ENCODE data around the gene KIF6.

KIF6 gene

DNA sequence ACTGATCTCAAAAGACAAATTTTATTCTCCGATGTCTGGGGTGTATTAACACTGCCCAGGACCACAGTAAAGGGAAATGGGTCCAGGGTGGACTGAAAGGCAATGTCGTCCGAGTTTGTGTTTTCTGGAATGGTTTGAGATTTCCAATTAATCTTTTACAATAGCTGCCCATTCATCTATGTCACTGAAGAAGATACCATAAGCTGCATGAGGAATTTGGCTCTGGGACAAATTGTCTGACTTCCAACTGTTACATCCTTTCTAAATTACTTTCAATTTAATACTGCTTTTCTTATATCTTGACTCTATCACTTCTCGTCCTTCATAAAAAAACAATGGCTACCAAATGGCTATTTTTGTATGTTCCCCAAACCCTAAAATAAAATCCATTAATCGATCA, 272.0 kb downstream of the KIF6 start:
- TF ChIP-seq, protein P1, sequence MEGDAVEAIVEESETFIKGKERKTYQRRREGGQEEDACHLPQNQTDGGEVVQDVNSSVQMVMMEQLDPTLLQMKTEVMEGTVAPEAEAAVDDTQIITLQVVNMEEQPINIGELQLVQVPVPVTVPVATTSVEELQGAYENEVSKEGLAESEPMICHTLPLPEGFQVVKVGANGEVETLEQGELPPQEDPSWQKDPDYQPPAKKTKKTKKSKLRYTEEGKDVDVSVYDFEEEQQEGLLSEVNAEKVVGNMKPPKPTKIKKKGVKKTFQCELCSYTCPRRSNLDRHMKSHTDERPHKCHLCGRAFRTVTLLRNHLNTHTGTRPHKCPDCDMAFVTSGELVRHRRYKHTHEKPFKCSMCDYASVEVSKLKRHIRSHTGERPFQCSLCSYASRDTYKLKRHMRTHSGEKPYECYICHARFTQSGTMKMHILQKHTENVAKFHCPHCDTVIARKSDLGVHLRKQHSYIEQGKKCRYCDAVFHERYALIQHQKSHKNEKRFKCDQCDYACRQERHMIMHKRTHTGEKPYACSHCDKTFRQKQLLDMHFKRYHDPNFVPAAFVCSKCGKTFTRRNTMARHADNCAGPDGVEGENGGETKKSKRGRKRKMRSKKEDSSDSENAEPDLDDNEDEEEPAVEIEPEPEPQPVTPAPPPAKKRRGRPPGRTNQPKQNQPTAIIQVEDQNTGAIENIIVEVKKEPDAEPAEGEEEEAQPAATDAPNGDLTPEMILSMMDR (IDR thresholded peaks at IDR 0.05; ENCODE audit: low read depth, low read length): no peak
- H3K4me3 ChIP-seq (ENCODE audit: low read depth, low read length): no peak overlapping the region

DNA sequence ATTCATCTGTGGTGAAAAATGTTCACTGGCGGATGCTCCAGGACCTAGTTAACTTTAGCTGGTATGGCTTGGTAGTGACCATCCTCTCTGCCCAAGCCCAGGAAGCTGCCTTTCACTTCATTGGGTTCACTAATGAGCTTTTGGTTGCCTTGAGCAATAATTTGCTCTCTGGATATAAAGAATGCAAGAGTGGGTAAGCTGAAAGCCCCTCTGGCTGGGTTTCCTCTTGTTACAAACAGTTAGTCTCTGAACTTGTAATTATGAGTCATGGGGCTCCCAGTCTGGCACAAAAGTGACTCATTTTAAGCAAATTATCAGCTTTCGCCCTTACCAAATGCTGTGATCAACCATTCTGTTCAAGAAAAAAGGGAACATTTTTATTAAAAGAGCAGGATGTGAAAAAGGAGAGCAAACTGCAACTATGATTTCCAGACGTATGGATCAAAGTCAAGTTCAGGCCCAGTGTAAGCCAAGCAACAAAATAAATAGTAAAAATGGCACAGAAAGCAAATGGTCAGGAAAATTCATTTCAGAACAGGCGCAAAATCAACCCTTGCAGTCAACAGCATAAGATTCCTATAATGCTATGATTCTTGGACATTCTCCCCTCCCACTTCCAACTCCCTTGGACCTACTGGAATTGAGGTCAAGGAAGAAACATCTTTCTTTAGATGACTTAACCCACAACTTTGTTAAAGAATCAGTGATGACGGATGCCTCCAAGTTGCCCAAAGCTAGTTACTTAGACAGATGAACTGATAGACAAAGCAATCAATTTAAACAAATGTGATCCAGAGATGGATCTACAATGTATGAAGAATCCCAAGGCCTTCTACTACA, 272.7 kb downstream of the KIF6 start:
- H3K4me3 ChIP-seq (ENCODE audit: low read depth, low read length): no peak overlapping the region

DNA sequence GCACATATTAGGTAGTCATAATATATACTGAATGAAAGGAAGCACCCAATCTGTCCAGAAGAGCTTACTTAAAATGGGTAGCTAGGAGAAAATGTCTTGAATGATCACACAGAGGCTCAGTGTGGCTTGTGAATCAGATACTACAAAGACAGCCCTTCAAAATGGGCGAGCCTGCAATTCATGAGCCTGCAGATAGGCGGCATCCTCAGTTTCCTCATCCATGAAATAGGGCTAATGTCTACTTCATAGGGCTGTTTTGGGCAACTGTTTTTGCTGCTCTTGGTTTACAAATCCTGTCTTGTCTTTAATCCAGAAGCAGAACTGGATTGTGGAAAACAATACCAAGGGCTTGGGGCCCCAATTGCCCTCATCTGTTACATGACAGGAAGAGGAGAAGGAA, 273.4 kb downstream of the KIF6 start:
- no peak overlapping the region for H3K4me3 ChIP-seq (ENCODE audit: low read depth, low read length)
- TF ChIP-seq, protein P1 (IDR thresholded peaks at IDR 0.05; ENCODE audit: low read depth, low read length): no peak

More for the DNA sequence above, 272.7 kb downstream of the KIF6 start:
- TF ChIP-seq, protein P1 (IDR thresholded peaks at IDR 0.05; ENCODE audit: low read depth, low read length): no peak

DNA sequence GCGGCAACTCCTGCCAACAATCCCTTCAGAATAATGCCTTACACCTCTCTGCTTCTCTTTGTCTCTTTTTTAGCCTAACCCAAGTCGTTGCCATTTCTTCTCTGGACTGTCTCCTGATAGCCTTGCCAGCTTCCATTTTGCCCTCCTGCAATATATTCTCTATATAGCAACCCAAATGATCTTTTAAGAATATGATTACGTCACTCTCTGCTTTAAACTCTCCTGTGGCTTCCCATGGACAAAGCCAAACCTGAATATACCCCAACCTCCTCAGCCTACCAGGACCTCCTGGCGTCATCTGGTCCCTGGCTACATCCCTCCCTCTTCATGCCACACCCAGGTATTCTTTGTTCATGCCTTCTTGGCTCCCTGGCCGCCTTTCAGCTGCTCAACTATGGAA, 276.2 kb downstream of the KIF6 start:
- TF ChIP-seq, protein P1 (IDR thresholded peaks at IDR 0.05; ENCODE audit: low read depth, low read length): no peak

DNA sequence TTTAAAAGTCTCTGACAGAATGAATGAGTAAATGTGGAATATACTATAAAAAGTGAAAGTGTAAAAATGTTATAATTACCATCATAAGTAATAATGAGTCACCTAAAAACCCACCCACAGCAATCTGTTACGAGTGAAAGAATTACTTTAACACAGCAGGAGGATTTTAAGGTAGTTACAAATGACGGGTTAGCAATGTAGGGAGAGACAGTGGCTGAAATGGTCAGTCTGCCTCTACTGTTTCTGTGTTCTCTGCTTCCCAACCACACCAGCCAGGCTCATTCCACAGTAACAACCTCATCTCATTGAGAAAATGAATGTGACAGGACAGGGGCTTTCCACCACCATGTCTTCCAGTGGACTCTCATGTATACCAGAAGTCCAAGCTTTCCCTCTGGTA, 278.3 kb downstream of the KIF6 start:
- TF ChIP-seq, protein P1 (IDR thresholded peaks at IDR 0.05; ENCODE audit: low read depth, low read length): no peak

More for the DNA sequence above, 276.2 kb downstream of the KIF6 start:
- no peak overlapping the region for H3K4me3 ChIP-seq (ENCODE audit: low read depth, low read length)

DNA sequence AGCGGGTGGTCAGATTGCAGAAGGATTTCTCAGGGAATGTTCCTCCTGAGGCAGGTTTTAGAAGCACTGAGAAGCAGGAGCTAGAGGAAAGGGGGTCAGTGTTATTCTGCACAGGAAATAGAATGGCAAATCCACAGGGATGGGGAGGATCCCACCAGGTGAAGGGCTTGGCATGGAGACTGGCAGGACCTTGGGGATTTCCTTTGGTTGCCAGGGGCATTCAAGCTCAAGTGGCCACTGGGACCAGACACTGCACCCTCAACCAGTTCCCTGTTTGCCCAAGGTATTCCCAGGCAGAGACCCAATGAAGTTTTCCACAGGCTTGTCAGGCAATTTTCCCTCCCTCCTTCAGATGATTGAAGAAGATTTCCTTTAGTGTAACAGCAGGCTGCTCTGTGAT, 279.5 kb downstream of the KIF6 start:
- TF ChIP-seq, protein P1 (IDR thresholded peaks at IDR 0.05; ENCODE audit: low read depth, low read length): no peak

More for the DNA sequence above, 278.3 kb downstream of the KIF6 start:
- no peak overlapping the region for H3K4me3 ChIP-seq (ENCODE audit: low read depth, low read length)

DNA sequence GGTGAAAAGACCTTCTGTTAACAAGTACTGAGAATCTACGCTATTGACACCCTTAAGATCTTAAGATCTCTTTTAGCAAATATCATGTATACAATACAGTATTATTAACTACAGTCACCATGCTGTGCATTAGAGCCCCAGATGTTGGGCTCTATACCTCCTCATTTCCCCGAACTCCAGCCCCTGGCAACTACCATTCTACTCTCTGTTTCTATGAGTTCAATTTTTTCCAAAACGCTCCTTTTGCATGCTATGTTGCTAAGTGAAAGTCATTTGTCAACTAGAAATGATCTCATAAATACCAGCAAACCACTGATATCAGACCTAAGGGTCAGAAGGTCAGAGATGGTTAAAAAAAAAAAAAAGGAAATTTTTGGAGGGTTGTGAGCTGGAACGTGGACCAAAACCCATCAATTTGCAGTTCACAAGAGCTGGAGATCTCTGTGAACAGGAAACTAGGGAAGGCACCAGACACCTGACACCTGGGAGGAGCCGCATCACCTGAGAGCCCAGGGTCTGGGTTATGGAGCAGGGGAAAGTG, 280.7 kb downstream of the KIF6 start:
- H3K4me3 ChIP-seq (ENCODE audit: low read depth, low read length): no peak overlapping the region
- TF ChIP-seq, protein P1 (IDR thresholded peaks at IDR 0.05; ENCODE audit: low read depth, low read length): no peak

More for the DNA sequence above, 279.5 kb downstream of the KIF6 start:
- no peak overlapping the region for H3K4me3 ChIP-seq (ENCODE audit: low read depth, low read length)

All from WI38 (cell line).